RCC 7860 (cell line): ENCODE results near the gene CFAP97.
"Not testable (repeated sequence)": the region's sequence is repeated elsewhere in the genome, so short reads cannot be mapped to it uniquely, and the experiment has no call there.

ENCODE experiments used
- DNase-seq: peaks from one replicate; pipeline ENCODE4 v3.0.0-alpha.2; 2015; ENCODE audit warnings: low spot score
- FAIRE-seq: peaks from 2 replicates; lab custom pipeline; 2012; peaks lifted over from hg19 to GRCh38; lab: Jason Lieb, UNC

CFAP97 gene

GRCh38 chr4:185203486-185204237 lies at the start of gene CFAP97:
Gene CFAP97, minus strand, starts transcription at chr4:185204000. Its CDS starts 12,804 bp downstream, at chr4:185191196.
- FAIRE-seq (no peak), DNase-seq (peak; percentile 57)

- no peak for FAIRE-seq
- no peak for DNase-seq
These were observed 45.3 kb upstream of the CFAP97 start for GRCh38 chr4:185249105-185249504.

GRCh38 chr4:185248393-185249039 lies 44.7 kb upstream of the CFAP97 start:
- no peak for DNase-seq
- FAIRE-seq: no peak

GRCh38 chr4:185247151-185247550 lies 43.4 kb upstream of the CFAP97 start:
- FAIRE-seq: no peak
- DNase-seq: no peak

GRCh38 chr4:185246453-185246852 lies 42.7 kb upstream of the CFAP97 start:
- FAIRE-seq (no peak), DNase-seq (no peak)

GRCh38 chr4:185244763-185245162 lies 41.0 kb upstream of the CFAP97 start:
- DNase-seq (no peak), FAIRE-seq (no peak)

- FAIRE-seq: no peak
- no peak for DNase-seq
These were observed 40.1 kb upstream of the CFAP97 start for GRCh38 chr4:185243879-185244278.

GRCh38 chr4:185242749-185243533 lies 39.1 kb upstream of the CFAP97 start:
- no peak for DNase-seq
- FAIRE-seq: no peak

- FAIRE-seq, DNase-seq: not testable (repeated sequence)
These were observed 36.7 kb upstream of the CFAP97 start for GRCh38 chr4:185240486-185240885.

- FAIRE-seq: no peak
These were observed 35.0 kb upstream of the CFAP97 start for GRCh38 chr4:185238750-185239149.

GRCh38 chr4:185238215-185238681 lies 34.4 kb upstream of the CFAP97 start:
- FAIRE-seq: no peak
- no peak for DNase-seq

More at GRCh38 chr4:185238750-185239149, 35.0 kb upstream of the CFAP97 start:
- DNase-seq: no peak

- DNase-seq: no peak
- no peak for FAIRE-seq
These were observed 33.4 kb upstream of the CFAP97 start for GRCh38 chr4:185237175-185237574.

GRCh38 chr4:185235843-185236503 lies 32.2 kb upstream of the CFAP97 start:
- DNase-seq: no peak
- no peak for FAIRE-seq

GRCh38 chr4:185235119-185235842 lies 31.5 kb upstream of the CFAP97 start:
- no peak for FAIRE-seq
- DNase-seq: no peak

- FAIRE-seq (peak; percentile 63), DNase-seq (peak; percentile 23)
These were observed 28.6 kb upstream of the CFAP97 start for GRCh38 chr4:185232370-185232769.

GRCh38 chr4:185229021-185229818 lies 25.4 kb upstream of the CFAP97 start:
- no peak for FAIRE-seq

GRCh38 chr4:185227713-185228278 lies 24.0 kb upstream of the CFAP97 start:
- DNase-seq (no peak), FAIRE-seq (no peak)

More at GRCh38 chr4:185229021-185229818, 25.4 kb upstream of the CFAP97 start:
- no peak for DNase-seq

GRCh38 chr4:185227131-185227551 lies 23.3 kb upstream of the CFAP97 start:
- DNase-seq (no peak), FAIRE-seq (no peak)

GRCh38 chr4:185225940-185226339 lies 22.1 kb upstream of the CFAP97 start:
- FAIRE-seq: no peak
- no peak for DNase-seq
